GM19193 (cell line): ENCODE measurements around the gene UBE2K.

ENCODE experiments used
- POLR2A ChIP-seq: IDR thresholded peaks from 4 replicates; pipeline ENCODE4 v1.6.1; 2011; ENCODE audit not compliant: insufficient read depth, insufficient read length; ENCODE audit errors: extremely low read depth

Gene UBE2K

GRCh38 chr4:39697740-39698423, at the start of gene UBE2K:
Gene UBE2K (plus strand): TSS chr4:39698136. CDS start chr4:39698328, 192 bp downstream.
- peak; percentile 95 for TF ChIP-seq POLR2A

DNA sequence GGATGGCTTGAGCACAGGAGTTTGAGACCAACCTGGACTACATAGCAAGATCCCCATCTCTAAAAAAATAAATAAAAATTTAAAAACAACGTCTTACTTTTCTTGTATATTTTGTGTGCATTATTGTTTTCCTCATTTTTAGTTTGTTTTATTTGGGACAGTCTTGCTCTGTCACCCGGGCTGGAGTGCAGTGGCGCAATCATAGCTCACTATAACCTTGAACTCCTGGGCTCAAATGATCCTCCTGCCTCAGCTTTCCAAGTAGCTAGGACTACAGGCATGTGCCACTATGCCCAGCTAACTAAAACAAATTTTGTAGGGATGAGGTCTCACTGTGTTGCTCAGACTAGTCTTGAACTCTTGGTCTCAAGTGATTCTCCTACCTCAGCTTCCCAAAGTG, 49.7 kb upstream of the UBE2K start:
- TF ChIP-seq POLR2A: no peak

DNA sequence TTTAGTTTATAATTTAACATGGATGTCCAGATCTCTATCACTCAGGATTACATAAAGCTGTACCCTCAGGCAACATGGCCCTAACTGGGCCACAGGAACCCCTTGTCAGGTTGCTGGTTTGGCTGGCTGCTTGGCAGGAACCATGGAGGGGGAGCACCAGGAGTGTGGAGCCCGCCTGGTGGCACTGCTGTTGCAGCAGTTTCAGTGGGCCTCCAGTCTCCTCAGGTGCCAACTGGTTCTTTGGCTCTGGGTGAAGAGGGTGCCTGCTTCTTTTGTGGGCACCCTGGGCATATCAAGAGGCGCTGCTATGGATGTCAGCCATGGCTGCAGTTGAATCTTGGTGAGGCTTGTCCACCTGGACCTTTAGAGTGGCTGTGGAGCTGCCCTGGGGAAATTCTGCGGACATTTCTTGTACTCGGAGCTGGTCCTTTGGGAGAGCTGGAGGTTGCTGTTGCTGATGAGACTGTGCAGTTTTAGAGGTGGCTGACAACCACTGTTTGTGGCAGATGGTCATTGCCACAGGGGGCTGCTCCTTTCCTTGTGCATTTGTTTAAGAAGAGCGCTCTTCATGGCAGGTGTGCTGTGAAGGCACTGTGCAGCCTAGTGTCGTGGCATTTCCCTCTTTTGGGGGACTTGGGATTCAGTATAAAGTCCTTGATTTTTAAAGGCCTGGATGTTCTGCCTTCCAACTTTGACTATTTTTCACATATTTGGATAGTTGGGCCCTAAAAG, 48.9 kb upstream of the UBE2K start:
- no peak for TF ChIP-seq POLR2A

DNA sequence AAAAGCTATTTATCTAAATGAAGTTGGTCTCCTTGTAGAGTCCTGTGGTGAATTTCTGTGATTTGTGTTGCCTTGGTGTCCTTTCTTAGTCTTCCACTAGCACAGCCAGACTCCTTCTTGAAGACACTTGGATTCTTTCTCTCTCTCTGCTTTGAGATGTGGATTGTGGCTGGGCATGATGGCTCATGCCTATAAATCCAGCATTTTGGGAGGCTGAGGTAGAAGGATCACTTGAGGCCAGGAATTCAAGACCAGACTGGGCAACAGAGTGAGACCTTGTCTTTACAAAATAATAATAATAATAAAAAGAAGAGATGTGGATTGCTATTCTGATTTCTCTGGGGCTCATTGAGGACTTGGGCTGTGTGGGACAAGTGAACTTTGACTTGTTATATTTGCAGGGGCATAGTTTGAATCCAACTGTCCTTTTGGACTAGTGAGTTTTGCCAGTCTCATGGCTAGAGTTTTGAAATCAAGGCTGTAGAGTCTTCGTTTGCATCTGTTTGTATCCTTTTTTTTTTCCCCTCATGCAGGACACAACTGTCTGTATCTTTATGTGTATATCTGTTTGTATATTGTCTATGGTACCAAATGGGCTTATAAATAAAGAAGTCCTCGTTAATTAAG, 48.2 kb upstream of the UBE2K start:
- no peak for TF ChIP-seq POLR2A

- no peak for TF ChIP-seq POLR2A
Measured at GRCh38 chr4:39655211-39655610, 42.7 kb upstream of the UBE2K start.

GRCh38 chr4:39655876-39656275, 42.1 kb upstream of the UBE2K start:
- no peak for TF ChIP-seq POLR2A

GRCh38 chr4:39657465-39657864, 40.5 kb upstream of the UBE2K start:
- TF ChIP-seq POLR2A: no peak

DNA sequence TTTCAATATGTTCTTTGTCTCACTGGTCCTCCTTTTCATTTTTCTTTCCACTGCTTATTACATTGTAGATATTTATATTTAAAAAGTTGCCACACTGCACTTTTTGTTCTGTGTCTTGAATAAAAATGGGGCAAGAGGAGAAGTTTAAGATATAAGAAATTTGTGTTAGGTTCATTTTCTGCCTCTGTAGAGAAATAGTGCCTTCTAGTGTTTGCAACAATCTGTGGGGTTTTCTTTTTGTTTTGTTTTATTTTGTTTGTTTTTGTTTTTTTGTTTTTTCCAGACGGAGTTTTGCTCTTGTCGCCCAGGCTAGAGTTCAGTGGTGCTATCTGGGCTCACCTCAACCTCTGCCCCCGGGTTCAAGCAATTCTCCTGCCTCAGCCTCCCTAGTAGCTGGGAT, 39.2 kb upstream of the UBE2K start:
- TF ChIP-seq POLR2A: no peak

- TF ChIP-seq POLR2A: no peak
Measured at GRCh38 chr4:39660045-39660444, 37.9 kb upstream of the UBE2K start.

GRCh38 chr4:39660757-39661156, 37.2 kb upstream of the UBE2K start:
- TF ChIP-seq POLR2A: no peak

DNA sequence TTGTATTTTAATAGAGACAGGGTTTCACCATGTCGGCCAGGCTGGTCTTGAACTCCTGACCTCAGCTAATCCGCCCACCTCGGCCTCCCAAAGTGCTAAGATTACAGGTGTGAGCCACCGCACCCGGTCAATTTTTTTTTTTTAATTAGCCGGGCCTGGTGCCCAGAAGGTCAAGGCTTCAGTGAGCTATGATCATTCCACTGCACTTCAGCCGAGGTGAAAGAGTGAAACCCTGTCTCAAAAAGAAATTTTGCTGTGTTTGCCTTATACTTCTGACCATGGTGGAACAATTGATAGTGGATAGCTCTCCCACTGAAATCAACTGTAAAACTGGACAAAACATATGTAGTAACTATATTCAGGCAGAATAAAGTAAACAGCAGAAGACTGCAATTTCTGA, 35.3 kb upstream of the UBE2K start:
- TF ChIP-seq POLR2A: no peak

- no peak for TF ChIP-seq POLR2A
Measured at GRCh38 chr4:39664828-39665731, 32.9 kb upstream of the UBE2K start.

DNA sequence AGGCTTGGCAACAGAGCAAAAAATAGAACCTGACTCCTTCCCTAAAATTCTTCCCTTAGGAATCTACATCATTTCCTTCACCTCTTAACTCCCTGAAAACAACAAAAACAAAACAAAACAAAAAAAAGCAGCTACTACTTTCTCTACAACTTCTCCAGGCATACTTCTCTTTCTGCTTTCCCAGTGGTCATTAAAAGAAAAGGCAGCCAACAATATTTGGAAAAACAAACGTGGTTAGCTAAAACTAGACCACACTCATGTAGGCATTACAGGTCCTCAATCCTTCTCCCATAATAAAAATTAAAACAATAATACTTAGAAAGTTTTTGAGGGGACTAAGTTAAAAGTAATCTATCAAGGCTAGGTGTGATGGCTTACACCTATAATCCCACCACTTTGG, 30.2 kb upstream of the UBE2K start:
- TF ChIP-seq POLR2A: no peak

GRCh38 chr4:39668887-39669286, 29.0 kb upstream of the UBE2K start:
- no peak for TF ChIP-seq POLR2A

DNA sequence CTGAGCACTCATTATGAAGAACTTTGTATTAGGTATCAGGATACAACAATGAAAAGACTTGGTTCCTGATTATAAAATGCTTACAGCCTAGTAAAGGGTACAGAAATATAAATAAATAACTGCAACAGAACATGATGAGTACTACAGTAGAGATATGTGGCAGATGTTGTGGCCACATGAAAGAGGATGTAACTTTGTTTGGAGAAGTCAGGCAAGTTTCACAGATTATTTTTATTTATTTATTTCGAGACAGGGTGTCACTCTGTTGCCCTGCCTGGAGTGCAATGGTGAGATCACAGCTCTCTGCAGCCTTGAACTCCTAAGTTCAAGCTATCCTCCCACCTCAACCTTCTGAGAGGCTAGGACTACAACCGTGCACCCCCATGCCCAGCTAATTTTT, 15.8 kb upstream of the UBE2K start:
- no peak for TF ChIP-seq POLR2A
